ENCODE data around the gene ESPNL.

ESPNL gene

GRCh38 chr2:238144262-238144661 lies 44.1 kb downstream of the ESPNL start:
- DNase-seq = no peak

- no peak for DNase-seq
Measured at GRCh38 chr2:238145046-238145445, 44.9 kb downstream of the ESPNL start.

GRCh38 chr2:238145851-238146250 lies 45.7 kb downstream of the ESPNL start:
- DNase-seq = no peak

- no peak for DNase-seq
Measured at GRCh38 chr2:238146884-238147544, 46.9 kb downstream of the ESPNL start.

- no peak for DNase-seq
Measured at GRCh38 chr2:238148981-238149380, 48.8 kb downstream of the ESPNL start.

- DNase-seq = no peak
Measured at GRCh38 chr2:238149841-238150572, 49.9 kb downstream of the ESPNL start.

GRCh38 chr2:238150686-238151085 lies 50.5 kb downstream of the ESPNL start:
- no peak for DNase-seq

GRCh38 chr2:238151205-238151604 lies 51.1 kb downstream of the ESPNL start:
- no peak for DNase-seq

- DNase-seq = no peak
Measured at GRCh38 chr2:238151628-238152235, 51.6 kb downstream of the ESPNL start.

- no peak for DNase-seq
Measured at GRCh38 chr2:238152771-238153688, 52.9 kb downstream of the ESPNL start.

- no peak for DNase-seq
Measured at GRCh38 chr2:238154570-238154969, 54.4 kb downstream of the ESPNL start.

GRCh38 chr2:238155051-238155760 lies 55.1 kb downstream of the ESPNL start:
- DNase-seq = no peak

- DNase-seq = no peak
Measured at GRCh38 chr2:238155761-238156694, 55.9 kb downstream of the ESPNL start.

GRCh38 chr2:238157506-238158017 lies 57.4 kb downstream of the ESPNL start:
- no peak for DNase-seq

- DNase-seq = no peak
Measured at GRCh38 chr2:238158018-238158508, 57.9 kb downstream of the ESPNL start.

- peak; percentile 18 for DNase-seq
Measured at GRCh38 chr2:238158509-238159070, 58.5 kb downstream of the ESPNL start, which contains the start of gene ERFE. TSS of gene ERFE (plus strand) at chr2:238158970. CDS start at chr2:238159008, 38 bp downstream.

GRCh38 chr2:238159071-238159539 lies 59.0 kb downstream of the ESPNL start:
- DNase-seq = no peak

GRCh38 chr2:238159661-238160205 lies 59.6 kb downstream of the ESPNL start:
- no peak for DNase-seq

Data from T-helper 9 cell (primary cell).